ENCODE data around the gene AK9. TPM values are rescaled to one million over a fixed set of nuclear protein-coding genes. Genes with fewer than 3 reads are reported as not detected.
"Not testable (repeated sequence)": the region's sequence is repeated elsewhere in the genome, so short reads cannot be mapped to it uniquely, and the experiment has no call there.

Gene AK9
- polyA plus RNA-seq, 4 donors: 7.2 to 13.4 (median 12.0) TPM

DNA sequence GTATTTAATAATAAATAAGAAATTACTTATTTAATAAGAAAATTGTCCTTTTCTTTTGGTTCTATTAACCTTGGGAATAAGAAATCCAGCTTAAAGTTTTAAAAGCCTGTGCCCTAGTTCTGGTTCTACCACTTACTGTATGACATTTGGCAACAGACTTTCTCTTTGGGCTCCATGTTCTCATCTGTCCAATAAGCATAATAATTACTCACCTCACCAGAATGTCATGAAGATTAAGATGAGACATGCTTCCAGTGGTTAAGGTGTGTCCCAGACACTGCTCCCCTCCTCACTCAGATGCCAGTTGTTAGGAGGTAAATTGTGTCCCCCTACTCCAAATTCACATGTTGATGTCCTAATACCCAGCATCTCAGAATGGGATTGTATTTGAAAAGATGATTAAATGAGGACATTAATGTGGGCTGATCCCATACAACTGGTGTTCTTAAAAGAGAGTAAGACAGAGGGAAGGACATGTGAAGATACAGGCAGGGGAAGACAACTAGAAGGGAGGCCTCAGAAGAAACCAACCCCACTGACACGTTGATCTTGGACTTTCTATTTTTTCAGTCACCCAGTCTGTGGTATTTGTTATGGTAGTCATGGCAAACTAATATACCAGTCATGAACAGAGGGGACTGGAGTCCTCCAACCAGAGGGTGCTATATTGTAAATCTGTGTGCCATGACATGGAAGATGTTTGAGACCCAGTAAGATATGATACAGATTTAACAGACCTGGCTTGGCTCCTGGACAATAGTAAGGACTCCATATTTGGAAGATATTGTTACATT is 229.1 kb downstream of the AK9 start:
- DNase-seq (ENCODE audit: low read depth in 4 of 4, low spot score in 3 of 4): no peak

DNA sequence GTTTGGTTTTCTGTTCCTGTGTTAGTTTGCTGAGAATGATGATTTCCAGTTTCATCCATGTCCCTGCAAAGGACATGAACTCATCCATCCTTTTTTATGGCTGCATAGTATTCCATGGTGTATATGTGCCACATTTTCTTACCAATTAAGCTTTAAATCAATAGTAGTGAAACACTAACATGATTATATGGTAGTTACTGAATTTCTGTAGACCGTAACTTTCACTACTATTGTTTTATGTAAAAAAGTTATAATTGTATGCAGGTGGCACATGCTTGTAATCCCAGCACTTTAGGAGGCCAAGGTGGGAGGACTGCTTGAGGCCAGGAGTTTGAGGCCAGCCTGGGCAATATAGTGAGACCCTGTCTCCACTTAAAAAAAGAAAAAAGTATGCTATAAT is 229.8 kb downstream of the AK9 start:
- DNase-seq (ENCODE audit: low read depth in 4 of 4, low spot score in 3 of 4): not testable (repeated sequence)

DNA sequence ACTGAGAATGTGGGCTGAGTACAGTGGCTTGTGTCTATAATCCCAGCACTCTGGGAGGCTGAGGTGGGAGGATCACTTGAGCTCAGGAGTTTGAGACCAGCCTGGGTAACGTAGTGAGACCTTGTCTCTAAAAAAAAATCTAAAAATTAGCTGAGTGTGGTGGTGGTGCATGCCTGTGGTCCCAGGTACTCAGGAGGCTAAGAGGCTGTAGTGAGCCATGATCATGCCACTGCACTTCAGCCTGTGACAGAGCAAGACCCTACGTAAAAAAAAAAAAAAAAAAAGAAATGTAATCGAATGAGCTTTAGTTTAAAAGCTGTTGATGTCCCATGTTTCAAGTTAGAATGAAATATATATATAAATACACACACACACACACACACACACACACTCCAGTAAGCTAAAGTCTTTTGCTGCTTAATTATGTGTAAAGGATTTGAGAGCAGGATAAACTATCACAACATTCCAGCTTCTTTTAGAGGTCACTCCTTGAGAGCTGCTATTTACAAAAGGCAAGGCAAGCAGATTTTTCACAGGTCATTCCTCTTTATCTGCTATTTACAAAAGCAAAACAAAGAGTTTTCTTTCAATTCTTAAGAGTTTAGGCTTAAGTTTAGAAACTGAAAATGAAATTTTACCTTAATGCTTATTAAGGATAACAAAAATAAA is 230.7 kb downstream of the AK9 start:
- DNase-seq (ENCODE audit: low read depth in 4 of 4, low spot score in 3 of 4): no peak

DNA sequence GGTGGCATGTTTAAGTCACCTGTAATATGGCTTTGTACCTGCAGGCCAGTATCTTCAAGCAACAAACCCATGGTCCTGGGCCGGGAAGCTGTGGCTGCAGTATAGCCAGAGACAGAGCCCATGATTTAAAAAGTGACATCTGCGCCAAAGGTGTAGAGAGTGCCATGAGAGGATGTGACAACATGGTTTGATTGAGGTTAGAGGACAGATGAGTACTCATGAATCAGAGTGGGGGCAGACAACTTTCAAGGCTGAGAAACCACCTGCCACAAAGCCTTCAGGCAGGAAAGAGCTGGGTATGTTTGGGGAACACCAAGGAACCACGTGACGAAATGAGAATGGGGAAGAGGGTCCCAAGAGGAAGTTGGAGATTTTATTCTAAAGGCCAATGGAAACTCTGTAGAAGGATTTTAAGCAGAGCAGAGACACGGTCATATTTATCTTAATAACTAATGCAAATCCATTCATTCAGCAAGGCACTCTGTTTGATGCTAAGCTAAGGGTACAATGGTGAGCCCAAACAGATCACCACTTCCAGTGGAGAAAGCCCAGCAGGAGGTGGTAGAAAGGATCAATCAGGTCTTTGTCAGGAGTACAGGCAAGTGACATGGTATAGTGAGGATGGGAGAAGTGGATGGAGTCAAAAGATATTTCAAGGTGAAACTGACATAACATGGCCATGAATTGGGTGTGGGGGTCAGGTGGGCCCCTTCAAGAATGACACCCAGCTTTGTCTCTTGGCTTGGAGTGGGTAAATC is 232.0 kb downstream of the AK9 start:
- no peak for DNase-seq (ENCODE audit: low read depth in 4 of 4, low spot score in 3 of 4)

DNA sequence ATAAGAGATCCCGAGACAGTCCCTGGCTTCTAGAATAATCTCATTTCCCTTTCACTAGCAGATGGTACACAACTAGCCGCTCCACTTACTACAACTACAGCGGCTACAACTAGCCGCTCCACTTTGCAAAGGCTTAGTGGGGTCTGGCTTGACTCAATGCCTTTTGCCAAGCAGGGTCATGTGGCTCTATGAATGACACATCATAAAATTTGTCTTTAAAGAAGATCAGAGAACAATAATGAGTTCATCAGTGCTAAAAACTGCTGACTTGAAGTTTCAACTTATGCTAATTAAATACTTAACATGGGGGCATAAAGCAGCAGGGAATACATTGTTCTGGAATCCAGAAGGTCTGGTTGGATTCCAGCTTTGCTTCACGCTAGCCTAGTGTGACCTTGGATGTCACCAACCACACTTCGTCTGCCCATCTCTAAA is 233.4 kb downstream of the AK9 start:
- DNase-seq (ENCODE audit: low read depth in 4 of 4, low spot score in 3 of 4): no peak

DNA sequence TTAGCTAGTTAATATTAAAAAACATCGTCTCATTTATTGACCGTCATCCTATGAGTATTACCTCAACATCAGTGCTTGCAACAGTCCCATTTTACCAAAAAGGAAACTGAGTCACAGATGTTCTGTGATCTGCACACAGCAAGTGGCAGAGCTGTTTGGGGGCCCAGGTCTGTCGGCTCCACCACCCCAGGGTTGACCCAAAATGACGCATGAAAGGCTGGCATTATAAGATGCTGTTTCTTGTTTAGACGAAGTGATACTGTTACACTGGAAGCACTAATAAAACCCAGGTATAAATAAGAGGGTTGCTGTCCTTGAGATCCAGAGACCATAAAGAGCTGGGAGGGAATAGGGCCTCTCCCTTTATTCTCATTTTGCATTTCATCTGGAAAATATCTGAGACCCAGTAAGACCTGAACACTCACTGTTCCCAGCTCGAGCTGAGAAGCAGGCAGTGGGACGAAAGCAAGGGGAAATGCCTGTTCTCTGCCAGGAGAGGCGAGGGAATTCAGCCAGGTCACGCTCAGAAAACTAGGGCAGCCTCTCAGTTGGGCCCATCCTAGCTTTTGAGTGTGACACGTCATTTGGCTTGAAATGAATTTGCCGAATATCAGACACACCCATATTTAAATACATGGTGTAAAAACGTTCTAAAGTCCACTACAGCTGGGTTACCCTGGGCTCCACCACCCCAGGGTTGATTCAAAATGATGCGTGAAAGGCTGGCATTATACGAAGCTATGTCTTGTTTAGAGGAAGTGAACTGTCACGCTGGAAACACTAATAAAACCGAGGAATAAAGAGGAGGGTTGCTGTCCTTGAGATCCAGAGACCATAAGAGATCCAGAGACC is 234.1 kb downstream of the AK9 start:
- DNase-seq (ENCODE audit: low read depth in 4 of 4, low spot score in 3 of 4): no peak

DNA sequence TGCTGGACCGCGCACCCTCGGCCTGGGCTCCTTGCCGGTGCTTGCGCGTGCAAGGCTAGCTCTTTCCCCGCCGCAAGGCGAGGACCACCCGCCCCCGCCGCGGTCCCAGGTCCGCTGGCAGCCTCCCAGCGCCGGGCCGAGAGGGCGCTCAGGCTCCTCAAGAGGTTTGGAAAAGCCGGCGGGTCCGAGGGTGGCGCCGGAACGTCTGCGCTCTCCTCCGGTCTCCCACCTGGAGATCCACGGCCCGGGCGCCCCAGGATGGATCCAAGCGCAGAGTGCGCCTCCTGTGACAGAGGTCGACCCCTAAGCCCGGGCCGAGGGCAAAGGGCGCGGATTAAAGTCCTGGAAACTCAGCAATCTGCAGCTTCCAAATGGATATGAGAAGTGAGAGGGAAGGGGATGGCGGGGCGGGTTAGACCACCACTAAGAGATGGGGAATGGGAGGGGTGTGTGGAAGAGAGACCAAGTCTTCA is 234.9 kb downstream of the AK9 start:
- DNase-seq (ENCODE audit: low read depth in 4 of 4, low spot score in 3 of 4): no peak

DNA sequence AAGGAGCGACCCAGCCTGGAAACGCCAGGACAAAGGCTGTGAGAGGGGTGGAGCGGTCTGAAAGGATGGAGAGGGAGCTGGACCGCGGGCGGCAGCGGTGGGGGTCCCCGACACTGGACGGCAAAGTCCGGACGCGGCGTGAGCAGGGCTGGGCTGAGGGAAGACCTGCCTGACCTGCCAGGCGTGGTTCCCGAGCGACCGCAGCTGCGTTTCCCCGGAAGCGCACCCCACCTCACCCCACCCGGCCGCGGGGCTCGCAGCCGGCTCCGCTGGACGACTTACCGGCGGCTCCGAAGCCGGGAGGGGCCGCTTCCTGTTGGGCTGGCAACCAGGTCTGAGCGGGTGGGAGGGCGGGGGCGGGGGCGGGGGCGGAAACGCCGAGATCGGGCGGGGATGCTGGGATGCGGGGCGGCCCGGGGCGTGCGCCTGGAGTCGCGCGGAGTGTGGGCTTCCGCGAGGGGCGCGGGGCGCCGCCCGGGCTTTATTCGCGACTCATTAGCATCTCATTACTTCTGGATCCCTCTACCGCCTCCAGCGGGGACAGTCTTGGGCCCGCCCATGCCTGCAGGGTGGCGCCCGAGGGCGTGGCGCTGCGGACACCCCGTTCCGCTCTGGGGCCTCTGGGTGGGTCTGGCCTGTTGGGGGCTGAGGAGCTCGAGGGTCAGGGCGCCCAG is 235.4 kb downstream of the AK9 start, which contains the start of gene MICAL1:
Gene MICAL1 (minus strand): TSS at position 336 of the 674 bp plus-strand sequence. CDS start 1,576 bp downstream, outside the sequence.
- no peak for DNase-seq (ENCODE audit: low read depth in 4 of 4, low spot score in 3 of 4)

DNA sequence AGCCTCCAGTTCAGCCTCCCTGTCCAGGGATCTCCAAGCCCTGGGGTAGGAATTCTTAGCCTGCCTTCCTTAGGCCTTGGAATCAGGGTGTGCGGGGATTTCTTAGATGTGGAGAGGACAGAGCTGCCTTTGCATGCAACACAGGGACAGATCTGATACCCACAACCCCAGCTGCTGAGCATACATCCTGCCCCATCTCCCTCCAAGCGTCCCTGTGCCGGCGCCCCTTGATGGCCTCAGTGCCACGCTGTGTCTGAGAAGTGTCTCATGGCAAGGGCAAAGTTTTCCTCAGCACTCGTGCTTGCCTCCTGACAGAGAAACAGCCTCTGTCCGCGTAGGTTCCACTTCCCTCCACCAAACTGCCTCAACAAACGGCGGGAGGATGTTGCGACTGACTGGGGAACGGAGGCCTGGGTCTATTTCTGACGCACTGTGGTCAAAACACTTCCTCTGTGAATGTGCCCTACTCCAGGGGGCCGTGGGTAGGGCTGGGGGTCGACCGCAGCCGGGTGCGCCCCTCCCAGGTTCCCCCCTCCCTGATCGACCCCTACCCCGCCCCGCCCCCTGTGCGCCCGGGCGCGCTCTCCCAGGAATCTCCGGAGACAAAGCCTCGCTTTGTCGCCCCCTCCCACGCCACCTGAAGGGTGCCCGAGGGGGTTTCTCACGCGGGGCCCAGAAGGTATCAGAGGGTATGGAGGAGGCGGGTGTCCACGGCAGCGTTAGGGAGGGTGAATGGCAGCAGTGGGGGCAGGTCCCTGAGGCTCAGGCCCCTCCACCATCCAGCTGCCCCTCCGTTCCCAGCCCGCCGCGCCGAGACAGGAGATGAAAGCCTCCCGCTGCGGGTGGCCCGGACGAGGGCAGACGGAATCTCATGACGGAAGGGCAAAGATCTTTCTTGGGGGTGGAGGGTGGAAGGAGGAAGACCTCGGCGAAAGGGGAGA is 236.2 kb downstream of the AK9 start:
- no peak for DNase-seq (ENCODE audit: low read depth in 4 of 4, low spot score in 3 of 4)

DNA sequence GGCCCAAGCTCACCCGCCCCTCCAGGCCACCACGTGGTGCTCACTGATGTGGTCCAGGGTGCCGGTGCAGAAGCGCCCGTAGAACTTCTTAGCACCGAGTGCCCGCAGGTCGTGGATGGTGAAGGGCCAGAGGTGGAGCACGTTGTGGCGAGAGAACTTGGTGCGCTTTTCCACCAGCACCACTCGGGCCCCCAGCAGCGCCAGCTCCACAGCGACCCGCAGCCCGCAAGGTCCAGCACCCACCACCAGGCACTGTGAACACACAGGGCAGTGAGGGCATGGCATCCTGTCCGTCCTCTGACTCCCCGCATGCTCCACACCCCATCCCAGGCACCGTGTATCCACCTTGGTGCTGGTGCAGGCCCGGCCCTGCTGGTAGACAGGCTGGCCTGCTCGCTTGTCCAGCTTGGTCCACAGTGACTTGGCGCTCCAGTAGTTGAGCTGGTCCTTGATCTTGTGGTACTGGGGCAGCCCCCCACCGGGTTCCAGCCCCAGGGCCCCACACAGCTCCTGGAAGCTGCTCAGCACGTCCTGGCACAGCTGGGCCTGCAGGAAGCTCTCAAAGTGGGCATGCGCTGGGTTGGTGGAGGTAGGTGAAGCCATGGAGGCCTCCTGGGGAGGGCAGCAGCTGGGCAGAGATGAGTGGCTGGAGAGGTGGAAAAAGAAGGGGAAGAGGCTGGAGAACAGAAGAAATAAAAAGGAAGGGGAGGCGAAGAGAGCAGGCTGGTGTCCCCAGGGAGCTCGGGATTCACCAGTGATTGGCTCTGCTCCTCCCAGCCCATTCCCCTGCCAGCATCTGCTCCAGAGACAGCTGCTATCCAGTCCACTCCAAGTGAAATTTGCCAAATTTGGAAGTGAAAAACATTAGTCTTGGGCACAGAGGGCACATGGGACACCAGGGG is 237.2 kb downstream of the AK9 start:
- DNase-seq (ENCODE audit: low read depth in 4 of 4, low spot score in 3 of 4): no peak

DNA sequence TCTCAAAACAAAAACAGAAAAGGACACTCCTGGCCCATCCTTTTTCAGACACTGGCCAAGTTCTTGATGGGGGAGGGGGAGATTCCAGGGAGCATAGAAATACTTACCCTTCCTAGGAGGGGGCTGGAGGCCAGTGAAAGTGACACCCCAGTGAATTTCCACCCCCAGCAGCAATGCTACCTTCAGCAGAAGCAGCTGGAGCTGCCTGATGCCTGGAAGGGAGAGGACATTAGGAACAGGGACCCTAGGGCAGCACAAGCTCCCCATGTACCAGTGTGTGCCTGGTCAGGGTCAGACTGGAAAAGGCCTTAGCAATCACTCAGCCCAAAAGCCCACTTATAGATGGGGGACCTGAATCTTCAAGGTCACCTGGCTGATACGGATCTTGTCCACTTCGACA is 237.8 kb downstream of the AK9 start:
- DNase-seq (ENCODE audit: low read depth in 4 of 4, low spot score in 3 of 4): no peak

DNA sequence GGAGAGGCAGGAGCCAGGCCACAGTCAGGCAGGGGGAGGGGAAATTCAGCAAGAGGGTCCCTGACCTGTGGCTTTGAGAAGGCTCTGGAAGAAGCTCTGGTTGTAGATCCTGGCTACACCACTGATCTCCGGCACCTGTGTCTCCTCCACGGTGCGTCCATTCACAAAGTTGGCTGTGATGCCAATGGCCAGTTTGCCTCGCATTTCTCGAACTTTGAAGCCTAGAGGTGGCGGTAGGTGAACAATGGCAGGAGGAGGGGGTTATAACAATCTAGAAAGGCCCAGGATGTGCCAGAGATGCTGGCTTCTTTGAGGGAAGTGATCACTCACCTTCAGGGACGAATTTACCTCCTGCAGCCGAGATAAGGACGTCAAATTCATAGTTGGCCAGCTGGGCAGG is 238.8 kb downstream of the AK9 start:
- no peak for DNase-seq (ENCODE audit: low read depth in 4 of 4, low spot score in 3 of 4)

DNA sequence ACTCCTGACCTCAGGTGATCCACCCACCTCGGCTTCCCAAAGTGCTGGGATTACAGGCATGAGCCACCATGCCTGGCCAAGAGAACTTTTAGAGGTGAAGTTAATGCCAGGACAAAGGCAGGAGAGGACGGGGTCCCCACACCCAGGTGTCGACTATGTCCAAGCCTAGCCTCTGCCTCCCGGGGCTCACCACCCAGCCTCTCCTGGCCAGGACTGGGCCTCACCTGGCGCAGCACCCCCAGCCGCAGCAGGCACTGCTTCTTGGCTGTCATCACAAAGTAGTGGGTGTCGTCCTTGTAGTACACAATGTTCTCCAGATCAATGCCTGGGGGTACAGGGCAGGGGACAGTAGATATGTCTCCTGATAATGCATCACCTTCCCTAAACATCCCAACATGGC is 239.6 kb downstream of the AK9 start:
- DNase-seq (ENCODE audit: low read depth in 4 of 4, low spot score in 3 of 4): no peak

DNA sequence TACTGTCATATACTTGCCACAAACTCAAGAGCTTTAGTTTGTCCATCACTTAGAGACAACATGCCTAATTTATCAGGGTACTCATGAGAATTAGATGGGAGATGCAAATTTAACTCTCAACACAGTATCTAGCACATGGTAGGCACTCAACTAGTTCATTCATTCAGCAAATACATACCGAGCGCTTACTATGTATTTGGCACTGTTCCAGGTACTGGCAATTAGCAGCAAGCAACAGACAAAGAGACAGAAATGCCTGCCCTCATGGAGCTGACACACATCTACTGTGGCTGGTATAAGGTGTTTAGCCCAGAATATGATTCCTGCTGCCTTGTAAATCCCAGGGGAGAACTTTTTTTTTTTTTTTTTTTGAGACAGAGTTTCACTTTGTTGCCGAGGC is 240.2 kb downstream of the AK9 start:
- no peak for DNase-seq (ENCODE audit: low read depth in 4 of 4, low spot score in 3 of 4)

DNA sequence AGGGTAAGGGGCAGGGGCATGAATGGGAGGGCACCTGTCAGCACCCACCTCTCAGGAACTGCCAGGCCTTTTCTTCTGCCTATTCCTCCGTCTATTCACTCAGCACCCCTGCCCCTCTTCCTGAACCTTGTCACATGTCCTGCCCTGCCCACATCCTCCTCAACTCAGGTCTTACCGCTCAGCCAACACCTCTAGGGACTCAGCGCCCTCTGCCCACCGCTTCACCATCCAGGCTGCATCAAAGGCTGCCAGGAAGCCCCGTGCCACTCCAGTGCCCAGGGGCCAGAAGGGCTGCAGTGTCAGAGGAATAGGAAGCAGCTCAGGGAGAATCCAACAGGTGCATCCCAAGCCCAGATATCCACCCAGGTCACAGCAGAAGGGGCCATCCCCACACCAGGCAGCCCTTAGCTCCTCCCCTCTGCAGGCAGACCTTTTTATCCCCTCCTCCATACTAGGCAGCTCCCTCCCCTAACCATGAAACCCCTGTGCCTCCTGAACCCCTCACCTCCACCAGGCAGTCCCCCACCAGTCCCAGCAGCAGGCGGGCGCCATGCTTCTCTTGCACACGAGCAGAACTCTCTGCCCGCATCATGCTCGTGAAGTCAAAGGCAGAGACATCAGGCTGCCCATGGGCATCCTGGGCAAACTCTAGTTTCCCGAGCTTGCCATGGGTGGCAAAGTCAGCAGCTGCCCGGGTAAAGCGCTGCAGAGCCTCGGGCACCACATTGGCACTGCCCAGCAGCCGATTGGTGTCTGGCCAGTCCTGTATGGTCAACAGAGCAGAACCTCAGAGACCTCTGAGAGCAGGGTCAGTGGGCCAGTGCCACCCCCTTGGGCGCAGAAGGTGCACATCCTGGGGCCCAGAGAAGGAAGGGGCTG is 241.0 kb downstream of the AK9 start:
- DNase-seq (ENCODE audit: low read depth in 4 of 4, low spot score in 3 of 4): no peak

DNA sequence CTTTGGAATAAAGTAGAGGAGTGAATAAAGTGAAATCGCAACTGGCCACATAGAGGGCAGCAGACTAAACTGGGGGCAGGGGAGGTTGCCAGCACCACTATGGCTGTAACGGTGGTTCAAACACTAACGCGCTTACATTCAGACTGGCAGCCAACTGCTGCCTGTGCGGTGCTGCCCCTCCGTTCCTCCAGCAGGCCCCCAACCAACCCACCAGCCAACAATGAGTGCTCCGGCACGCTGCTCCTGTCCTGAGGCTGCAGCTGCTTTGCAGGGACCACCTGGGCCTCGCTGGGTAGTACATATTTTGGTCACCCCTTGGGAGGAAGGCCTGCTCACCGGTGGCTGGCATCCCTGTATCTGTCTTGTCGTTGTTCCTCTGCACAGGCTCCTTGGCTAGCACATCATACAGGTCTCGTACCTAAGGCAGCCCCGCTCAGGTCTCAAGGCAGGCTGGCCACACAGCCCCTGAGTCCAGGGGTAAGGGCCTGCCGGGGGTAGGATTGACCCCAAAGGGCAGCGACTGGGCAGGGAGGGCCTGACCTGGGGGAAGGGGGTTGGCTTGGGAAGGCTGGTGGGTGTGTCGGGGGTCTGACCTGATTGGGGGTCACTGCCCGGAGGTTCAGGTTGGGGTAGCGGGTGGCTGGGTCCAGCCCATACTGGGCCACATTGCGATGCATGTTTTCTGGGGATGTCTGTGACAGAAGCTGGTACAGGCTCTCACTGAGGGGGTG is 241.8 kb downstream of the AK9 start:
- DNase-seq (ENCODE audit: low read depth in 4 of 4, low spot score in 3 of 4): no peak
